Upper lobe of left lung (tissue), 4 donors: ENCODE results near the gene WNT6.

Experiments
- CTCF ChIP-seq, 6 experiments: fragments of 450-650 bp in 4 of 6; fragments of 200-600 bp in 2 of 6; sonication (generic) in 2 of 6; IDR thresholded peaks; one replicate each; pipeline ENCODE4 v1.5.1; 2016 to 2019; ENCODE audit warnings: antibody characterized with exemption in 6 of 6
- EP300 ChIP-seq, 4 donors: sonication (generic); formaldehyde crosslinking; IDR thresholded peaks; one replicate each; pipeline ENCODE4 v1.5.1; 2017; ENCODE audit warnings: antibody characterized with exemption in 4 of 4, control low read depth in 2 of 4
- POLR2A ChIP-seq, 4 donors: fragments of 450-650 bp; IDR thresholded peaks; one replicate each; pipeline ENCODE4 v1.5.1; 2016 to 2017; ENCODE audit warnings: antibody characterized with exemption in 4 of 4, mild to moderate bottlenecking in 2 of 4
- POLR2AphosphoS5 ChIP-seq, 2 donors: sonication (generic); formaldehyde crosslinking; IDR thresholded peaks; one replicate each; pipeline ENCODE4 v1.5.1; 2017; ENCODE audit warnings: antibody characterized with exemption in 2 of 2

DNA sequence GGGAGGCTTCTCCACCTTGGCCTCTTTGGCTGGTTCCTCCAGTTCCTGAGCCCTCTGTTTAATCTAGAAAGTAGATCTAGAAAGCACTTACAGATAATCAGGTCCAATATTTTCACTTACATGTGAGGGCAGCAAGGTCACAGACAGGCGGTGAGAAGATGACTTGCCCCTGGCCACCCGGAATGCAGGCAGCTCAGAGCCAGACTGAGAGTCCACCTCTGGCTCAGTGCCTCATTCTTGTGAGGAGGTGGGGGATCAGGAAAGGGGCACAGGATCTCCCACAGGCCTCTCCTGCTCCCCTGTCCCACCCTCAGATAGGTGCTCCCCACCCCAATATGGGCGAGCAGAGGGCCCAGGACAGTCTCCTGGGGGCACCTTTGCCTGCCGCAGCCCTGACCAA lies 5.8 kb downstream of the WNT6 start:
- TF ChIP-seq CTCF (IDR thresholded peaks at IDR 0.05) = no peak
- TF ChIP-seq POLR2A (IDR thresholded peaks at IDR 0.05) = no peak
- TF ChIP-seq EP300 (IDR thresholded peaks at IDR 0.05) = no peak
- no peak for TF ChIP-seq POLR2AphosphoS5 (IDR thresholded peaks at IDR 0.05)
